ENCODE data around the gene PRDX5.
A peak's percentile ranks its signal among the peaks of the same experiment; 100 is the strongest.

The PRDX5 gene

DNA sequence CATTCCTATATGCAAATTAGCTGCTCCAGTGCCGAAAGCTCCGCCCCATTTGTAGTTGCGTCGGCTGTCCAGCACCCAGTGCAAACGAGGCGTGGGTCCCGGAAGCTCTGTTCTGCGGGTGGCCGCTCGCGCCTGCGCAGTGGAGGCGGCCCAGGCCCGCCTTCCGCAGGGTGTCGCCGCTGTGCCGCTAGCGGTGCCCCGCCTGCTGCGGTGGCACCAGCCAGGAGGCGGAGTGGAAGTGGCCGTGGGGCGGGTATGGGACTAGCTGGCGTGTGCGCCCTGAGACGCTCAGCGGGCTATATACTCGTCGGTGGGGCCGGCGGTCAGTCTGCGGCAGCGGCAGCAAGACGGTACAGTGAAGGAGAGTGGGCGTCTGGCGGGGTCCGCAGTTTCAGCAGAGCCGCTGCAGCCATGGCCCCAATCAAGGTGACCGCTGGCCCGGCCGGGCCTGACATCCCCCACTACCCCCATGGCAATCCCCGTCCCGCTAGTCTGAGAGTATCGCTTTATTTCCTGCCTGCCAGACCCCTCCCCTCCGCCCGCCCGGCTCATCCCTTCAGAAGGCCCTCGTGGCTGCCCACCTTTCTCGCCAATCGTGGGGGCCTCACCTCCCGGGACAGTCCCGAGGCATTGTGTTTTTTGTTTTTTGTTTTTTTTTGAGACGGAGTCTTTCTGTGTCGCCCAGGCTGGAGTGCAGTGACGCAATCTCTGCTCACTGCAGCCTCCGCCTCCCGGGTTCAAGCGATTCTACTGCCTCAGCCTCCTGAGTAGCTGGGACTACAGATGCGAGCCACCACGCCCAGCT is at the start of gene PRDX5:
TSS of gene PRDX5 (plus strand) at position 161 of the 805 bp plus-strand sequence. CDS start at position 256, 95 bp downstream.
- peak; percentile 98 for DNase-seq

DNA sequence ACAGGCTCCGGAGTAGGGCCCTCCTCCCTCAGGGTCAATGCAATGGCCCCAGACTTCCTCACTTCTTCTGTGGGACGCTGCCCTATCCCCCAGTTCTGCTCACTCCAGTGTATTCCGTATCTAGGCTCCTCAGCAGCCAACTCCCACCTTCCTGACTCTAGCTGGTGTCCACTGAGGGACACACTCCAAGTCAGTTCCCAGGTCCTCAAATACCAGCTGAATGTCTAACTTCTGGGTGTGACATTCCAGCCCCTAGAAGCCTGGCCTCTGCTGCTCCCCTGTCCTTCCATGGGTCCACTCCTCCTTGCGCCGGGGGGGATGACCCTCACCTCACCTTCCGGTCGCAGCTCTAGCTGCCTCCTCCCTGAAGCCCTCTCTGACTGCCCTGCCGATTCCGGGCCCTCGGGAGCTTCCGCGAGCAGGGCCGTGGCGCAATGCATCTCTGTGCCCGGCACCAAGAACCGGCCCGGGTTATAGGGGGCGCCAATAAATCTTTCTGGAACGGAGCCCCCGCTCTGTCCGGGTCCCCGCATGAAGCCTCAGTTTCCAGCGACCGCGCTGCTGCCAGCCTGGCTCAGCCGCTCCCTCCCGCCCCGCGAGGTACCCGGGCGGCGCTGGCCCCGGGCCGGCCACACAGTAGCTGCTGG is 48.9 kb upstream of the PRDX5 start:
- no peak for DNase-seq

DNA sequence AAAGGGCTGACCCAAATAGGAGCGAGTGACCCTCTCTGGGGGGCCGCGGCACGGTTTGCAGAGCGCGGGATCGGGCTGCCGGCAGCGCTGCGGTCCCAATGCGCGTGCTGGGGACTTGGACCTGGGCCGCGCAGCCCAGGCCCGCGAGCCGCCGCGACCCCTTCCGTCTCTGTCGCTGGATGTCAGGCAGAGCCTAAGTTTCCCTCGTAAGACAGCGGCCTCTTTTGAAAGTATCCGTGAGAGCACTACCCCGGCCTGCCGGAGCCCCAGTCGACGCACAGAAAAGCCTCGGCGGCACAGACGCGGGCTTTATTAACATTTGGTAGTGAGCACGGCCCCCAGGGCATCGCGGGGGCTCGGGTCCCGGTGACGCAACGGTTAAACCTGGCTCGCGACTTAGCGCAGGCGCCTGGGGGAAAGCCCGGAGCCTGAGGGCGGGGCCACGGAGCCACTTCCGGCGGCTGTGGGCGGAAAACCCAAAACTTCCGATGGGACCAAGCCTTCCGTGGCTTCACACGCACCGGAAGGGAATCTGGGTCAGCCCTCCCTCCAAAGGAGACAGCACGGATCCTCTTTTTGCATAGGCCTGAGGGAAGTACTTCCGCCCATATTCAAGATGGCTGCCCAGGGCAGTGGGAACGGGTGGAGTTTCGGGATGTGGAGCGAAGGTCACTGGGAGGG is 48.2 kb upstream of the PRDX5 start:
- DNase-seq = peak; percentile 99

DNA sequence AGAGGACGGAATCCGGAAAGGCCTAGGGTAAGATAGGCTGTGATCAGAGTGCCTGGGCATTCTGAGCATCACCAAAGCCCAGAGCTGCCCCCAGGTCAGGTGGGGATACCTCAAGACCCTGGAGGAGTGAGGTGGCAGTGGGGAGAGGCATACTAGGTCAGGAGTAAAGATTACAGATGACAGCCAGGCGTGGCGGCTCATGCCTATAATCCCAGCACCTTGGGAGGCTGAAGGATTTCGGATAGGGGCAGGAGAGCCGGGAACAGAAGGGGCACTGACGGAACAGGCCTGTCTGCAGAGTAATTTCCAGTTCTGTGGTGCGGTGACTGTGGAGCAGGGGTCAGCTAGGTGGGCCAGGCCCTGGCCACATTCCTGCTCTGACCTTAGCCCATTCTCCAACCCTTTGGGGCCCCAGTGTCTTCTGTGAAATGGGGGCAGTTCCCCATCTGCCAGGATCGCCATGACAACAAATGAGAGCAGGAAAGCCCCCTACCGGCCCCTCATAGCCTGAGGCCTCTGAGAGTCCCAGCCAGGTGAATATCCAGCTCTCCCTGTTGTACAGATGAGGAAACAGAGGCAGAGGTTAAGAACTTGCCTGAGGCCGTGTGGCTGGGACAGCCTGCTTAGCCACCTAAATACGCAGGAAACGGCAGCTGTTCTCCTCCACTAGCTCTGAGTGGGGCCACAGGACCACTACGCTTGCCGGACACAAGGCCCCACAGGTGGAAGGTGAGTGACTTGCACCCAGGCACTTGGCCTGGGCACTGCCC is 42.7 kb upstream of the PRDX5 start:
- DNase-seq = no peak

DNA sequence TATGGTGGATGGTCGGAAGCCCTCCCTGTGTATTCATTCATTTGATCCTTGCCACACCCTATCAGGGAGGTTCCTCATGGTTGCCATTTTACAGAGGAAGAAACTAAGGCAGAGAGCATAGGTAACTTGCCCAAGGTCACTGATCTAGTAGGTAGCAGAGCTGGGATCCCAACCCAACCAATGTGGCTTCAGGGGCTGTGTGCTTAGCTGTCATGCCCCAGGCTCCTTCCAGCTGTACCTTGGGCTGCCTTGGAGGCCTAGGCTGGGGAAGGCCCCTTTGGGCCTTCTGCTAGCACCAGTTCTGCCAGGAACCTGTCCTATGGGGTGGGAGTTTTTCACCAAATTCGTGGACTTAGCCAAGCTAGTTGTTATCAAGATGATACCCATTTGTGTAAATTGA is 42.1 kb upstream of the PRDX5 start:
- DNase-seq = no peak

DNA sequence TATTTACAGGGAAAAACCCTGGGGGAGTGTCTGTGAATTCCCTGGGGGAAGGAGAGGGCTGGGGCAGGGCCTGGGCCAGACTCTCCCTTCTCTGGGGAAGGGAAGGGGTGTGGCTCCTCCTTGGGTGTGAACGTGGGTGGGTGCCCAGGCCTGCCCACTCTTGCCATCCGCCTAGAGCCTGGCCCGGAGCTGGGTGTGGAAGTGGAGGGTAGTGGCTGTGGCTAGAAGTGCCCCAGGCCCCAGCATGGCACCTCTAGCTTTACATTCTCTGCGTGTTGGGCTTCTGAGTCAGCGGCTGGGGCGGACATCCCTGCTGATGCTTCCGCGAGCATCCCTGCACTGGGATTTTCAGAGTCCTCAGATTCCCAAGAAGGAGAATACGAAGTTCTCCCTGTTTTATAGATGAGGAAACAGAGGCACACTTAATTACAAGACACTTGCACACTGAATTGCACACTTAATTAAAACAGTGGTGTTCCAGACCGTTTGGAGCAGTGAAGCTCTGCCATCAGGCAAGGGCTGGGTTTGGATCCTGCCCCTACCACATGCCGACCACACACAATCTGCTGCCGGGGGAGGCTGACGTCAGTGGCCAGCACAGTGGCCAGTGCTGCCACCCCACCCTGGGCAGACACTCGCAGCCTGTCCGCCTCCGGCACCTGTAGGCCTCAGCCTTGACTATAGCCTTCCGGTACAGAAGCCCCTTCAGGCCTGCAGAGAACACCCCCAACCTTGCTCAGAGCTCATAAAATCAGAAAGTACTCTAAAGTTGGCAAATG is 41.1 kb upstream of the PRDX5 start:
- DNase-seq = no peak

DNA sequence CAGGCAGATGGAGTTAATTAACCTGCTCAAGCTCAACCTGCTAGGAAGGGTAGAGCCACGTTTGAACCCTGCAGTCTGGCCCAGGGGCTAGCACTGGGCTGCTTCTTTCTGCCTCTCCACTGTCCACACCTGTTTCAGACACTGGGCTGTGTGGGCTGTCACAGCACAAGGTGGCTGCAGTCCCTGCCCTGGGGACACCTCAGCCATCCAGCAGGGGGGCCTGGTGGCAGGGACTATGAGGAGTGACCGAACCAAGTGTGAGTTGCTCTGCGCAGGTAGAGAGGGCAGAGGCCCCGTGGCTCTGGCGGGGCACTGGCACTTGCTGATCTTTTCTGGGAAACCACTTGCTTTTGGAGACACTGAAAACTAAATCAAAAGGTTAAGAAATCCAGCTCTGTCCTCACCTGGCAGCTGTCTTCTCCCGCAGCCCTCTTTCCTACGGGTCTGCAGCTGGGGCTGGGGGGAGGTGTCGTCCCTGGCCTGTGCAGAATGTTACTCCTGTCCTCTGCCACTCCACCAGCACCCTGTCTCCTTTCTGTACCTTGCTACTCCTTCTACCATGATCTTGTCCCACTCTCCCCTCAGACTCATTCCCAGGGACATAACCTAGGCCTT is 39.2 kb upstream of the PRDX5 start:
- no peak for DNase-seq

DNA sequence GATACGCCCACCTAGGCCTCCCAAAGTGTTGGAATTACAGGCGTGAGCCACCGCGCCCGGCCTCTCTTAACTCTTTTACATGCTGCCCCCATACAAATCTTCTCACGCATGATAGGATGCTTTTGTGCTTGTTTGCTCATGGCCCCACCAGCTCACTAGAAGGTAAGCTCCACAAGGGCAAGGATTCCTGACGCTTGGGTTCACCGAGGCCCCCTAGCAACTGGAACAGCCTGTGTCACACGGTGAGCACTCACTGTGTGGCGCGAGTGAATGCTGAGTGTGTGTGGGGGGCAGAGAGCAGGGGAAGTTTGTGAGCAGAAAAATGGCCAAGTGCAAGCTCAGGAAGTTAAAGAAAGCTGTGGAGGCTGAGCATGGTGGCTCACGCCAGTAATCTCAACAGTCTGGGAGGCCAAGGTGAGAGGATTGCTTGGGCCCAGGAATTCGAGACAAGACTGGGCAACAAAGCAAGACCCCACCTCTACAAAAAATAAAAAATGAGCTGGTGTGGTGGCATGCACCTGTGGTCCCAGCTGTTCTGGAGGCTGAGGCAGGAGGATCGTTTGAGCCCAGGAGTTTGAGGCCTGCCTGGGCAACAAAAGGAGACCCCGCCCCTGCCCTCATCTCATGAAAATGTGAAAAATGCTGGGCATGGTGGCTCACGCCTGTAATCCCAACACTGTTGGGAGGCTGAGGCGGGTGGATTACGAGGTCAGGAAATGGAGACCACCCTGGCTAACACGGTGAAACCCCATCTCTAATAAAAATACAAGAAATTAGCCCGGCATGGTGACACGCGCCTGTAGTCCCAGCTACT is 35.8 kb upstream of the PRDX5 start:
- DNase-seq = no peak

DNA sequence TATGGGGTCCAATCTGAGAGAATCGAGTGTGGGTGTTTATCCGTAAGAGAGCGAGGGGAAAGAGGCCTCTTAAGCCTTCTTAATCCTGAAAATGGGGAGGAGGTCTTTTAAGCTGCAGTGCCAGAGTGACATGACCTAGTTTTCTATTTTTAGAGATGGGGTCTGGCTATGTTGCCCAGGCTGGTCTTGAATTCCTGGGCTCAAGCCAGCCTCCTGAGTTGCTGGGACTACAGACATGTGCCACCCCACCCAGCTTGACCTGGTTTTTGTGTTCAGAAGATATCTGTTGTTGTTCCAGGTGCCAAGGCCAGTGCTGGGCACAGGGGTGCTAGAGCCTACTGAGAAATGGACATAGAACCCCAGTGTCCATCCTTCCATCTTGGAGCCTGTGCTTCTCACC is 34.8 kb upstream of the PRDX5 start:
- DNase-seq = no peak

DNA sequence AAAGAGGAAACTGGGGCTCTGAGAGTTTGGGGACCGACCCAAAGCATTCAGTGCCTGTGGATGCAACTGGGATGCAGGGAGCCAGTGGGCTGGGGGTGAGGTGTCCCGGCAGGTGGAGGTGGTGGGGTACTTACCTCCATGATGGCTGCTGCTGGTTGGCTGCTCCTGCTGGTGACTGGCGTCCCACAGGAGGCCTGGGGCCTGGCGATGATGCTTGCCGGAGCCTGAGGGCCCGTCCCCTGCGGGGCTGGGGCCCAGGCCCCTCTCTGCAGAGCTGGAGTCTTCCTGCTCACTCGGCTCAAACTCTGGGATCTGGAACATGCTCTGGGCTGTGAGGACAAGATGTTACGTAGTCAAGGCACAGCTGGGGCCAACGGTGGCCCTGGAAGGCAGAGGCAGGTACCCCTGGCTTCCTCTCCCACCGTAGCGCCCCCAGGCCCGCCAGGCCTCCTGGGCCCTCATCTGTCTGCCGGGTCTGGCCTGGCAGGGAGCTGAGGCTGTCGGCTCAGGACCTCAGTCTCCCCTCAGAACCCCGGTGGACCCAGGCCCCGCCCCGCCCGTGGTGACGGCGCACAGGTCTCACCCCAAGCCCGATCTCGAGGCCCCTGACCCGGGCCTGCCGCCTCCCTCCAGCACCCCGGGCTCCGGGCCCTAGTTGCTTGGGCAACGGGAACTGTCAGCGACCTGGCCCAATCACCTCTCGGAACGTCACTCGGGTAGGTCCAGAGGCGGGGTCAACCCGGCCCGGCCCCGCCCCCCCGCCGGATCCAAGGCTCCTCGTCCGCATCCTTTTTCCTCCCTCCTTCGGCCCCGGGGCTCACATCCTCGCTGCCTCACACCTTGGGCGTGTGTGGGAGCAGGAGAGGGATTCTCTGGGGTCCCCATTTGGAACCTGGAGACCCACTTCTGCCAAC is 33.6 kb upstream of the PRDX5 start, which contains the start of gene BAD:
TSS of gene BAD (minus strand) at position 618 of the 914 bp plus-strand sequence. CDS start at position 321, 297 bp downstream.
- peak; percentile 84 for DNase-seq

DNA sequence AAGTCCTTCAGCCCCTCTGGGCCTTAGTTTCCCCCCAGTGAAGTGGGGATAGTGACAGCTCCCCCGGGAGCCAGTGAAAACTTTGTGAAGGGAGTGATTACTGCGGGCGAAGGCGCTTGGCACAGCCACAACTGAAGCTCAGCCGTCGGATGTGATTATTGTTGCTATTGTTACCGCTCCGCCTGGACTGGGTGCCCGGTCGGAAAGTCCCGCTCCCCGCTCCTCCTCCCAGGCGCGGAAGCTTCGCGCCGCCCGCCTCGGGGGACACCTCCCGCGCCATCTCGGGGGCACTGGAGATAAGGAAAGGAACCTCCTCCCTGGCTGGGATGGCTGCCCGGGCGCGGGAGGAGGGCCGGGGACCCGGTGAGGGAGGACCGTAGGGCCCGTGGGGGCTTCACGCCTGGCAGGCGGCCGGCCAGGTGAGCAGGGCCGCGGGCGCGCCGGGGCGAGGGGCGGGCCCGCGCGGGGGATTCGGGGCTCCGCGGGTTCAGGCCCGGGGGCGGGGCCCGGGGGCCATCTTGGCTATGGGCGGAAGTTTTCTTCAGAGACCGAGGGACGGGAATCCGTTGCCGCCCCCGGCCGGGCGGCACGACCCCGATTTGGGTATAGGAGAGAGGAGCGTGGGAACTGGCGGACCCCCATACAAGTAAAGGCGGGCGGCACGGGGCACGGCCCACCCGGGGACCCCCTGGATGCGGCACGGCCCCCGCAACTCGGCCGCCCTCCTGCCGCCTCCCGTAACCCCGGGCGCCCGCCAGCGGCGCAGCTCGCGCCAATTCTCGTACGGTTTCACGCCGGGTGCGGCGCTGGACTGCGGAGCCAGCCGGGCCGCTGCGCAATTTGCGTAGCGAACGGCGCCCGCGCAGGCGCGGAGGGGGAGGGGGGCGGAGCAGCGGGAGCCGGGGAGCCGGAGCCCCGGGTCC is 32.7 kb upstream of the PRDX5 start, which contains the start of gene GPR137:
TSS of gene GPR137 (plus strand) at position 887 of the 923 bp plus-strand sequence. CDS start 677 bp downstream, outside the sequence.
- peak; percentile 67 for DNase-seq

DNA sequence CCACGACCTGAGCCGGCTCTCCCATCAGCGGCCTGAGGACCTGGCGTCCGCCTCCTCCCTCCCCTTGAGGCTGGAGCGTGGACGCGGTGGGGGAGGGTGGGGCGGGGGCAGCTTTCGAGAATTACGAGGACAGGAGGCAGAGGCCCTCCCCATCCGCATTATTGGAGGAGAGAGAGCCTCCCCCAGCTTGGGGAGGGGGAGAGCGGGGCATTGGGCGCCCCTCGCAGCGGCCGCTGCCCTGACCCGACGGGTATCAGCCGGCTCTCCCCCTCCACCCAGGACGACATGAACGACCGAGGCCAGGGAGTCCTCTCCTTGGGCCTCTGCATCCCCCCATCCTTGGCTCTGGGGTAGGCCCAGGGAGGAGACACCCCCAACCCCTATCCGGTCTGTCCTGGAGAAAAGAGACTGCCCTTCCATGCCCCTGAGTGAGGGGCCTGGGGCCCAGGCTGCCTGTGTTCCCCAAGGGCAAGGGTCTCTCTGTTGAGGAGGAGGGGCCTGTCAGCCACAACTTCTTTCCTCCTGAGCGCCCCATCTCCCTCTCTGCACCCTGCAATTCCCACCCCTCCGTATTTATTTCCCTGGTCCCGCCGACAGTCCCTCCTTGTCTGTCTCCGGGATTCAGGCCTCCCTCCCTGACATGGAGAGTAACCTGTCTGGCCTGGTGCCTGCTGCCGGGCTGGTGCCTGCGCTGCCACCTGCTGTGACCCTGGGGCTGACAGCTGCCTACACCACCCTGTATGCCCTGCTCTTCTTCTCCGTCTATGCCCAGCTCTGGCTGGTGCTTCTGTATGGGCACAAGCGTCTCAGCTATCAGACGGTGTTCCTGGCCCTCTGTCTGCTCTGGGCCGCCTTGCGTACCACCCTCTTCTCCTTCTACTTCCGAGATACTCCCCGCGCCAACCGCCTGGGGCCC is 31.8 kb upstream of the PRDX5 start:
- no peak for DNase-seq

DNA sequence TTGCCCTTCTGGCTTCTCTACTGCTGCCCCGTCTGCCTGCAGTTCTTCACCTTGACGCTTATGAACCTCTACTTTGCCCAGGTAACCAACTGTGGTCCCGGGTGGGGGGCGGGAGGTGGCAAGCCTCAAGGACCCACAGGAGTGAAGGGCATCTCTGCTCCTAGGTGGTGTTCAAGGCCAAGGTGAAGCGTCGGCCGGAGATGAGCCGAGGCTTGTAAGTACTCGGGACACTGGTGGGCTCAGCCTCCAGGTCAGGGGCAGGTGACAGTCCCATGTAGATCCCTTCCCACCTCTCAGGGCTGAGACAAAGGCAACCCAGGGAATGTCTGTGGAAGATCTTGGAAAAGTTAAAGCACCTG is 31.1 kb upstream of the PRDX5 start:
- no peak for DNase-seq

DNA sequence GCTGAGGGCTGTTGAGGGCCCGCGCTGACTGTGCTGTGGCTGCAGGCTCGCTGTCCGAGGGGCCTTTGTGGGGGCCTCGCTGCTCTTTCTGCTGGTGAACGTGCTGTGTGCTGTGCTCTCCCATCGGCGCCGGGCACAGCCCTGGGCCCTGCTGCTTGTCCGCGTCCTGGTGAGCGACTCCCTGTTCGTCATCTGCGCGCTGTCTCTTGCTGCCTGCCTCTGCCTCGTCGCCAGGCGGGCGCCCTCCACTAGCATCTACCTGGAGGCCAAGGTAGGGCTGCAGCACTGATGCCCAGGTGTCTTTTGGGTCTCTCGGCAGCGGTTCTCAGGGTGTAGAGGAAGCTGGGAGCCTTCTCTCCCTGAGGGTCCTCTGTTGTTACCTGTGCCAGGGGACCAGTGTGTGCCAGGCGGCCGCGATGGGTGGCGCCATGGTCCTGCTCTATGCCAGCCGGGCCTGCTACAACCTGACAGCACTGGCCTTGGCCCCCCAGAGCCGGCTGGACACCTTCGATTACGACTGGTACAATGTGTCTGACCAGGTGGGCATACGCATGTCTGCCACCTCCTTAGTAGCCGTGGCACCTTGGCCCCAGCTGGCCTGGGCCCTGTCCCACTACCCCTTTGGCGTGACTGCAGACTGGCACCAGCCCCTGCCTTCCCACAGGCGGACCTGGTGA is 30.1 kb upstream of the PRDX5 start:
- no peak for DNase-seq

DNA sequence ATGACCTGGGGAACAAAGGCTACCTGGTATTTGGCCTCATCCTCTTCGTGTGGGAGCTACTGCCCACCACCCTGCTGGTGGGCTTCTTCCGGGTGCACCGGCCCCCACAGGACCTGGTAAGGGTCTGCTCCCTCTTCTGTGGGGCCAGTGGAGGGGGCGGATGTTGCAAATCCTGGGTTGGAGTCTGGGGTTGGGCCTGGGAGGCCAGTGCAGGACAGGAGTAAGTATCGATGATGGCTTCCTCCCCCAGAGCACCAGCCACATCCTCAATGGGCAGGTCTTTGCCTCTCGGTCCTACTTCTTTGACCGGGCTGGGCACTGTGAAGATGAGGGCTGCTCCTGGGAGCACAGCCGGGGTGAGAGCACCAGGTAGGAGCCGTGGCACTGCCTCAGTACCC is 29.6 kb upstream of the PRDX5 start:
- DNase-seq = no peak

DNA sequence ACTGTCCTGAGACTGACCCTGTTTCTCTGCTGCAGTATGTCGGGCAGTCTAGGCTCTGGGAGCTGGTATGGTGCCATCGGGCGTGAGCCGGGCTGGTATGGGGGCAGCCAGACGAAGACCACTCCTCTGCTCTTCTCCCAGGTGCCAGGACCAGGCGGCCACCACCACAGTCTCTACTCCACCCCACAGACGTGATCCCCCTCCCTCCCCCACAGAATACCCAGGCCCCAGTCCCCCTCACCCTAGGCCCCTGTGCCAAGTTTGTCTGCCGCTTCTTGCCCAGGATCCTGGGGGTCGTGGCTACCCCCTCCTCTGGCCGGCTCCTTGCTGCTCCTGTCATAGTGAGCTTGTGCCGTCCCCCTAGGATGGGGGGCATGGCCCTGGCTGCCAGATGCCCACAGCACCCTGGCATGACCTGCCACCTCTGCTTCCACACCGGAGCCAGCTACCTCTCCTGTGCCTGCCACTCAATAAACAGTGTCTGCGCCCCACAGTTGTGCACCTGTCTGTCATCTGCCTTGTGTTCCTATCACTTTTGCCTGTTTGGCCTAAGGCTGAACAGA is 28.8 kb upstream of the PRDX5 start:
- no peak for DNase-seq

All from GDM1 (cell line).